ENCODE results near the gene MATN3. TPM values are rescaled to one million over a fixed set of nuclear protein-coding genes. Genes with fewer than 3 reads are reported as not detected.

MATN3 gene
- total RNA-seq, 2 donors from 2014 or later = 1.2 to 2.9 TPM

DNA sequence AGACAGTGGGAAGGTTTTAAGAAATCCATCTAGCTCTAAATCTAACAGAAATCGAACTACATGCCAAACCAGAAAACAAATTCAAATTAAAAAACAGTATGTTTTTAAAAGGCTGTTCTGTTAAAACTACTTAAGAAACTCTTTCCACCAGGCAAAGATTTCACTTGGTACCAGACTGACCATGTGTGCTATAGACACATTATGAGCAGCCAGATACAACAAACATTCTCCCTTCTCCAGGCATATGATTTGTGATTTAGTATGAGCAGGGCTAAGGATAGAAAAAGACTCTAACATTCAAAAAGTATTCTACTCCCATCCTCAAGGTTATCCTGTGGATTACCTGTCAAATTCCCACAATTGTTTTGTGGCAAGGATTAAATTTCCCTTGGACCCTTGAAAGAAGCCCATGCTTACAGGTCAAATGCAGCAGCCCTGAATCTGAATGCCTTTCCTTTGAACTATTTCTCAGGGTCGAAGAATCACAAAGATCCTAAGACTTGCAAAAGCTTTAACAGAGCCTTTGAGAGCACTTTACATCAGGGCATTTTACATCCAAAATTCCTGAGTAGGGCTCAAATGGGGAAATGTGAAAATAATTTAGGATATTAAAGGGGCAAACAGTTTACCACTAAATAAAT, 68.1 kb downstream of the MATN3 start:
- TF ChIP-seq, protein P1, sequence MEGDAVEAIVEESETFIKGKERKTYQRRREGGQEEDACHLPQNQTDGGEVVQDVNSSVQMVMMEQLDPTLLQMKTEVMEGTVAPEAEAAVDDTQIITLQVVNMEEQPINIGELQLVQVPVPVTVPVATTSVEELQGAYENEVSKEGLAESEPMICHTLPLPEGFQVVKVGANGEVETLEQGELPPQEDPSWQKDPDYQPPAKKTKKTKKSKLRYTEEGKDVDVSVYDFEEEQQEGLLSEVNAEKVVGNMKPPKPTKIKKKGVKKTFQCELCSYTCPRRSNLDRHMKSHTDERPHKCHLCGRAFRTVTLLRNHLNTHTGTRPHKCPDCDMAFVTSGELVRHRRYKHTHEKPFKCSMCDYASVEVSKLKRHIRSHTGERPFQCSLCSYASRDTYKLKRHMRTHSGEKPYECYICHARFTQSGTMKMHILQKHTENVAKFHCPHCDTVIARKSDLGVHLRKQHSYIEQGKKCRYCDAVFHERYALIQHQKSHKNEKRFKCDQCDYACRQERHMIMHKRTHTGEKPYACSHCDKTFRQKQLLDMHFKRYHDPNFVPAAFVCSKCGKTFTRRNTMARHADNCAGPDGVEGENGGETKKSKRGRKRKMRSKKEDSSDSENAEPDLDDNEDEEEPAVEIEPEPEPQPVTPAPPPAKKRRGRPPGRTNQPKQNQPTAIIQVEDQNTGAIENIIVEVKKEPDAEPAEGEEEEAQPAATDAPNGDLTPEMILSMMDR (IDR thresholded peaks at IDR 0.05) = no peak
- no peak for TF ChIP-seq POLR2A (IDR thresholded peaks at IDR 0.05)
- TF ChIP-seq POLR2AphosphoS5 (IDR thresholded peaks at IDR 0.05) = no peak
- Histone ChIP-seq H3K9me3 (no peaks in the 10 kb centered on the region), H3K27me3 (replicated peaks; ENCODE audit: insufficient read depth) (no peaks in the 10 kb centered on the region), H3K36me3 (no peaks in the 10 kb centered on the region), H3K27ac (no peak overlapping the region), H3K4me3 (no peak overlapping the region), H3K4me1 (replicated peaks) (no peaks in the 10 kb centered on the region)
- intact Hi-C loops (cut with DNase I) = no loop called here
- WGBS = 53% methylated on average over 2 of the region's 2 CpGs
- DNase-seq (ENCODE audit: low spot score) = no peak

DNA sequence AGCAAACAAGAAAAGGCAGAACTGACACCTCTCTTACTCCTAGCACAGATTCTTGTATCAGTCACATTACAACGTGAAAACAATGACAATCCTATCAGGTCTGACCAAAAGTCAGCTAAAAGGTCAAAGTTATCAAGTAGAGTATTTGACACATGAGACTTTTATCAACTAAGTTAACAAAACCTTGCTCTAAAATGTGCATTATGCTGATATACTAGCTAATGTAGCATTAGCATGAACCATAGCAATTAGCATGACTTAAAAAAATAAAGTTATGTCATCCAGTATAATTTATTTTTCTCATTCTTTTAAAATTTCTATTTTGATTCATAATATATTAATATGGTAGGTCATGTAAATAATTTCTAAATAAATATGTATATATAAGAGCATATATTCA, 69.3 kb downstream of the MATN3 start:
- Histone ChIP-seq H3K27me3 (replicated peaks; ENCODE audit: insufficient read depth) (no peaks in the 10 kb centered on the region), H3K4me3 (no peak overlapping the region), H3K27ac (no peak overlapping the region), H3K9me3 (no peaks in the 10 kb centered on the region), H3K4me1 (replicated peaks) (no peaks in the 10 kb centered on the region), H3K36me3 (no peaks in the 10 kb centered on the region)
- no peak for DNase-seq (ENCODE audit: low spot score)
- WGBS = 50% methylated on average over 1 of the region's 1 CpG
- intact Hi-C loops (cut with DNase I) = no loop called here
- TF ChIP-seq POLR2A (IDR thresholded peaks at IDR 0.05) (no peak), POLR2AphosphoS5 (IDR thresholded peaks at IDR 0.05) (no peak)
- TF ChIP-seq, protein P1 (IDR thresholded peaks at IDR 0.05) = no peak

DNA sequence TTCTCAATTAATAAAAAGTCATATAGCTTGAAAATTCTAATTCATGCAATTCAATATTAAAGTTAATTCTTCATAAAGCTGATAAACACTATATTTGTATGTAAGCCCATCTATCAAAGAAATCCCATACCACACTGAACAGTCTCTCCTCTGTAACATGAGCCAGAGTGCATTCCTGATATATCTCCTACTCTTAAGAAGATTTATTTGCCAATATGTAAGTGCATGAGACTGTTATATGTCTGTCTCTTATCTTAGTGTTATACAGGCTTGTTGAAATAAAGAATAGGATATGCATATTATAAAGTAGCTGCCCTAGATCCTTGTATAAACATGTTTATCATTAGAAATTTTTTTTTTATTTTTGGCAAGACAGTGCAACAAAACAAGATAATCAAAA, 70.3 kb downstream of the MATN3 start:
- intact Hi-C loops (cut with DNase I) = no loop called here
- DNase-seq (ENCODE audit: low spot score) = no peak
- Histone ChIP-seq H3K4me1 (replicated peaks) (no peaks in the 10 kb centered on the region), H3K36me3 (no peaks in the 10 kb centered on the region), H3K27ac (no peak overlapping the region), H3K4me3 (no peak overlapping the region), H3K27me3 (replicated peaks; ENCODE audit: insufficient read depth) (no peaks in the 10 kb centered on the region), H3K9me3 (no peaks in the 10 kb centered on the region)
- TF ChIP-seq, protein P1 (IDR thresholded peaks at IDR 0.05) = no peak
- TF ChIP-seq POLR2AphosphoS5 (IDR thresholded peaks at IDR 0.05) (no peak), POLR2A (IDR thresholded peaks at IDR 0.05) (no peak)

Other genes starting within 250 kb of the MATN3 start
- 10 to 100 TPM; 16.6 to 20.6 TPM for gene TTC32, start 110.7 kb downstream of the MATN3 start, total RNA-seq
- 10 to 100 TPM in 1 of 2 donors, 1 to 10 TPM in 1; 9.2 to 10.1 TPM for gene WDR35, start 22.6 kb downstream of the MATN3 start, total RNA-seq
- gene LAPTM4A, start 39.0 kb upstream of the MATN3 start, total RNA-seq = 100 to 1,000 TPM; 142 to 340 TPM
- 100 to 1,000 TPM; 103 to 167 TPM for gene SDC1, start 212.5 kb upstream of the MATN3 start, total RNA-seq